Measurements from ENCODE around the gene SDCCAG8.

DNA sequence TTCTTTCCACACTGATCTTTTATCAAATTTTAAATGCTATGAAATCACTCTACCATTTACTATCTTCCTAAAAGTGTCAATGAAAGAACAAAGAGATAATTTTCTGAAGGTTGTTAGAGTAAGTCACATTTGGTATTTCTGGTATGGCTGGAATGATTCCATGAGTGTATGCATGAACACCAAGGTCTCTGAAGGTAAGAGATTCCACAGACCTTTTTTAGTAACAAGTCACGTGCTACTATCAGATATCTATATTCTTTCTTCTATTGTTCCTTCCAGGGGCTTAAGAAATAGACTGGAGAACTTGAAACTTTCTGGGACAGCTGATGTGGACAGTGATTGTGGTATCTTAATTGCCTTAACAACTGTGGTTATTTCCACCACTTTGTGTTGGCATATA is 265.0 kb downstream of the SDCCAG8 start:
- TF ChIP-seq CTCF (IDR thresholded peaks at IDR 0.05) (no peak), POLR2A (IDR thresholded peaks at IDR 0.05) (no peak)
